Stimulated activated CD8-positive, alpha-beta memory T cell treated with anti-CD3 and anti-CD28 coated beads, Interleukin-4, amount 100 ng/mL, for 48 hours (primary cell): ENCODE data around the gene DPP7.
A peak's percentile ranks its signal among the peaks of the same experiment; 100 is the strongest.
"Not testable (repeated sequence)": the region's sequence is repeated elsewhere in the genome, so short reads cannot be mapped to it uniquely, and the experiment has no call there.

ENCODE experiments used
- DNase-seq: peaks from one replicate; pipeline ENCODE4 v3.0.0-alpha.2; 2020

DPP7 gene

DNA sequence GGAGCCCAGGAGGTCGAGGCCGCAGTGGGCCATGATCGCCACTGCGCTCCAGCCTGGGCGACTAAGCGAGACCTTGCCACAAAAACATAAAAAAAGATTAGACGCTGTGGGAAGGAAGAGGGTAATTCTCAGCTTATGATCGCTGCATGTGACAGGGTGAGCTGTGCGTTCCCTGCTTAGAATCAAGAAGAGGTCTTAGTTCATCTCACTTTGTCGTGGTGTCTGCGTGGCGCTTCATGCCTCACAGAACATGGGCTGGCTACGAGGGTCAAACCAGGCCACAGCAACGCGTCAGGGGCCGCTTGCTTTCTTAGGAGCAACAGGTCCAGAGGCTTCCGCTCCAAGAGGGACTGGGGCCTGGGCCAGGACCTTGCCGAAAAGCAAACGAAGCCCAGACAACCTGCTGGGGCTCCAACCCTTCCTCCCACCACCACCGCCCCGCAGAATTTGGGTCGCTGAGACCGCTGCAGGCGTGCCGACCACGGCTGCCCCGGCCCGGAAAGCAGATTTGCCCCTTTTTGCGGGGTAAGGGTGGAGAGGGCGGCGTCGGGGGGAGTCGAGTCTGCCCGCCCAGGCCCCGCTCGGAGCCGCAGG is 14.4 kb upstream of the DPP7 start:
- DNase-seq: peak; percentile 47

DNA sequence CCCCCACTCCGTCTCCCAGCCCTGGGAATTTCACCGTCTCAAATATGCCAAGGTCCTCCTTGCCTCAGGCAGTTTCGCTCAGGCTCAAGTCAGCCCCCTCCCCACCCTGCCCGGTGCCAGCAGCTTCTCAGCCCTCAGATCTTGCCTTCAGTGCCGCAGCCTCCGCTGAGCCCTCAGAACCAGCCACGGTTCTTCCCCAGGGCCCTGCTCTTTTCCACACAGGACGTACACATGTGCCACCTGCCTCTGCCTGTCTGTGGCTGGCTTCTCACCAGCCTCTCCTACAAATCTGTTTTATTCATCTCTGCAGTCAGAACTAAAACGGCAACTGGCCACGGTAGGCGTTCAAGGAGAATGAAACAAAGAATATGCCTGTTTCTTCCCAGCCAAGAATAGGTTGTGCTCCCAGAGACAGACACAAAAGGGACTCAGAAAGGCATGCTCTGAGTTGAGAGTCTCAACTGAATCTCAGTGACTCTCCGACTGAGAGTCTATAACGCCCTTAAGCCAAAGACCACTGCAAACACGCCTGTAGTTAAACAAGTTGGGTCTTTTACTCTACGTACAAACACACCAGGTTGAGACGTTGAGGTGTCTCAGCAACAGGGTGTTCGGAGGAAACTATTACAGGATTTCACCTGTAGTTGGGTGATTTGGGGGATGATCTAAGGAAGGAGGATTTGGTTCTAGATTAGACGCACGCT is 13.8 kb upstream of the DPP7 start:
- DNase-seq: peak; percentile 48

DNA sequence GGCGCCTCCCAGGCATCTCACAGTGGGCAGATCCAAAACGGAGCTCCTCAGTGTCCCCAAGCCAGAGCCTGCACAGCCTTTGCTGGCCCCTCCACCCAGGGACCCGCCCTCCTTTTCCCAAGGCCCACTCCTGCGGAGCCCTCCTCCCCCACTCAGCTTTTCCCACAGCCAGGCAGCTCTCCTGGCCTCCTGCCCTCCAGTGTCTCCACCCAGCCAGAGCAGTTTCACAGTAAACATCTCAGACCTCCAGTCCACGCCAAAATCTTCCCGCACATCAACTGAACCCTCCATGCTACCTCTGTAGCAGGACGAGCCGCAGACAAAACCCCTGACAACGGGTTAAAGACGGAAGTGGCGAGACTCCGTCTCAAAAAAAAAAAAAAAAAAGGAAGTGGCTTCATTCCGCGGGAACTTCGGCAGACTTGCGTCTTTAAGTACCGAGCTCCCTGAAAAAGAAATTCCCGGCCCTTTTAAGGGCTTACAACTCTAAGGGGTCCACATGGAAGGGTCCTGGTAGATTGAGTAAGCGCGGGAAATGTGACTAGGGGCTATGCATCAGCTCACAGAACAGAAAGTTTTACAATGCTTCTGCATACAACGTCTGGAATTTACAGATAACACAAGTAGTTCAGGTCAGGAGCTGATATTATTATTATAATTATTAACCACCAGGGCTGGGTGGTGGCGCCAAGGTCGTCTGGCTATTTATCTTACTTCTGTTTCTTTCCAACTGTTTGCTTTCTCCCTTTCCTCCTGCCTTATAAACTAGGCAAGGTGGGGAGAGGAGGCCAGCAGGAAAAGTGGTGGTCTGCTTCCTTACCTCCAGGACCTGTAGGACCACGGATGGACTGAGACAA is 13.0 kb upstream of the DPP7 start:
- peak; percentile 52 for DNase-seq

DNA sequence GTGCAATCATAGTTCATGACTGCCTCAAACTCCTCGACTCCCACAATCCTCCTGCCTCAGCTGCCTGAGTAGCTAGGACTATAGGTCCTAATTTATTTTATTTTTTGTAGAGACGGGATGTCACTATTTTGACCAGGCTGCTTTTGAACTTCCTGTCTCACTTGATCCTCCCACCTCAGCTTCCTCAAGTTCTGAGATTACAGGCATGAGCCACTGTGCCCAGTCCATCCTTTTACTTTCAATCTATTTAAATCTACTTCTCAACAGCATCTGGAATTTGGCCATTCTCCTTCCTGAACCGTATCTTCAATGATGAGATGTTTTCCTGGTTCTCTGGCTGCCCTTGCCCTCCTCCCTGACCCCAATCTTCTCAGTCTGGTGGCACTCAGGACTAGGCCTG is 12.3 kb upstream of the DPP7 start:
- DNase-seq: no peak

DNA sequence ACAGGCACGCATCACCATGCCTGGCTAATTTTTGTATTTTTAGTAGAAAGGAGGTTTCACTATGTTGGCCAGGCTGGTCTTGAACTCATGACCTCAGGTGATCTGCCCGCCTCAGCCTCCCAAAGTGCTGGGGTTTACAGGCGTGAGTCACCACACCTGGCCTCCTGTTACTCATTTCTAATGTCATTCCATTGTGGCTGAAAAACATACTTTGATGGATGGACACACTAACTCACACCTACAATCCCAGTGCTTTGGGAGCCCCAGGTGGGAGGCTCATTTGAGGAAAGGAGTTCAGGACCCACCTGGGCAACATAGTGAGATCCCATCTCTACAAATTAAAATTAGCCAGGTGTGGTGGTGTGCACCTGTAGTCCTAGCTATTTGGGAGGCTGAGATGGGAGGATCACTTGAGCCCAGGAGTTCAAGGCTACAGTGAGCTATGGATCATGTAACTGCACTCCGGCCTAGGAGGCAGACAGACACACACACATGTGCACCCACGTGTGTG is 9.5 kb upstream of the DPP7 start:
- not testable (repeated sequence) for DNase-seq

DNA sequence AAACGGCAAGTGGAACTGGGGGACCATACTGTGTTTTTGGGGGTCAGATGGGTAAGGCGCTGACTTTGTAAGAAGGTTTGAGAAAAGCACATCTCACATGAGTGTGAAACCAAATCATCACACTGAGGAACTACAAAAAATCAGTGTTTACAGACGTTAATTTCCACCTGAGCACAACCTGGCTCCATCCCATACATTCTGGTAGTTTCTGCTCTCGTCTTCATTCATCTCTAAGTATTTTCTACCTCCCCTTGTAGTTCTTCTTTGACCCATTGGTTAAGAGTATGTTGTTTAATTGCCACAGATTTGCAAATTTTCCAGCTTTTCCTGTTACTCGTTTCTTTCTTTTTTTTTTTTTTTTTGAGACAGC is 8.9 kb upstream of the DPP7 start:
- DNase-seq: no peak

DNA sequence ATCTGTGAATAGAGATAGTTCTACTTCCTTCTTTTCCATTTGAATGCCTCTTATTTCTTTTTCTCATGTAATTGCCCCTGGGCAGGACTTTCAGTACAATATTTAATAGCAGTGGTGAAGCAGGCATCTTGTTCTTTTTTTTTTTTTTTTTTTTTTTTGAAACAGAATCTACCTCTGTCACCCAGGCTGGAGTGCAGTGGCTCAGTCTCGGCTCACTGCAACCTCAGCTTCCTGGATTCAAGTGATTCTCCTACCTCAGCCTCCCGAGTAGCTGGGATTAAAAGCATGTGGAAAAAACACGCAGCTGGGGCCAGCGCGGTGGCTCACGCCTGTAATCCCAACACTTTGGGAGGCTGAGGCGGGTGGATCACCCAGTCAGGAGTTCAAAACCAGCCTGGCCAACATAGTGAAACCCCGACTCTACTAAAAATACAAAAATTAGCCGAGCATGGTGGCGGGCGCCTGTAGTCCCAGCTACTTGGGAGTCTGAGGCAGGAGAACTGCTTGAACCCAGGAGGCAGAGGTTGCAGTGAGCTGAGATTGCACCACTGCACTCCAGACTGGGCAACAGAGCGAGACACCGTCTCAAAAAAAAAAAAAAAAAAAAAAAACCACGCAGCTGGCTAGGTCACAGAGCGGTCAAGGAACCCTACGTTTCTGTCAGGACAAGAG is 8.4 kb upstream of the DPP7 start:
- DNase-seq: not testable (repeated sequence)

DNA sequence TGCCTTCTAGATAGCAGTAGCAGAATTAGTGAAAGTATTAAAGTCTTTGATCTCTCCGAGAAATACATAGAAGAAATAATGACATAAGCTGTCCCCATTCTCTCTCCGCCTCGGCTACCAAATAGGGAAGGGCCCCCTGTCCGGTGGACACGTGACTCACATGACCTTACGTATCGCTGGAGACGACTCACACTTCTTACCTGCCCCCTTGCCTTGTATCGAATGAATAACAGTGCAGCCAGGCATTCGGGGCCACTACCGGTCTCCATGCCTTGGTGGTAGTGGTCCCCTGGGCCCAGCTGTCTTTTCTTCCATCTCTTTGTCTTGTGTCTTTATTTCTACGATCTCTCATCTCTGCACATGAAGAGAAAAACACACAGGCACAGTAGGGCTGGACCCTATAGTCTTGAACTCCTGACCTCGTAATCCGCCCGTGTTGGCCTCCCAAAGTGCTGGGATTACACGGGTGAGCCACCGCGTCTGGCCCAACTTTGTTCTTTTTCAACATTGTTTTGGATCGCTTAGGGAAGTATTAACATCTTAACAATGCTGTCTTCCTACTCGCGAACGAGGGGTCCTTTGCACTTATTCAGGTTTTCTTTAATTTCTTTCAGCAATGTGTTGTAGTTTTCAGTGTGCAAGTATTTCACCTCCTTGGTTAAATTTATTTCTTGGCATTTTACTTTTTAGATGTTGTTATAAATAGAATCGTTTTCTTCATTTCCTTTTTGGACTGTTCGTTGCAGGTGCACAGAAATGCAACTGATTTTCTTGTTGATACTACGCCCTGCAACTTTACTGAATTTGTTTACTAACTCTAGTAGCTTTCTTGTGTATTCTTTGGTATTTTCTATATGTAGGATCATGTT is 7.6 kb upstream of the DPP7 start:
- DNase-seq: not testable (repeated sequence)

DNA sequence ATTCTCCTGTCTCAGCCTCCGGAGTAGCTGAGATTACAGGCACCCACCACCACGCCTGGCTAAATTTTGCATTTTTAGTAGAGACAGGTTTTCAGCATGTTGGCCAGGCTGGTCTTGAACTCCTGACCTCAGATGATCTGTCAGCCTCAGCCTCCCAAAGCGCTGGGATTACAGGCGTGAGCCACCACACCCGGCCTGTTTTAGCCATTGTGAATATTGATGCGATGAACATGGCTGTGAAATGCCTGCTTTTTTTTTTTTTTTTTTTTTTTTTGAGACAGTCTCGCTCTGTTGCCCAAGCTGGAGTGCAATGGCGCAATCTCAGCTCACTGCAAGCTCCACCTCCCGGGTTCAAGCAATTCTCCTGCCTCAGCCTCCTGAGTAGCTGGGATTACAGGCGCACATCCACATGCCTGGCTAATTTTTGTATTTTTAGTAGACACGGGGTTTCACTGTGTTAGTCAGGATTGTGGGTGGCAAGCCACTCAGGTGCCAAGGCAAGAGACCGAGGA is 3.6 kb upstream of the DPP7 start:
- not testable (repeated sequence) for DNase-seq

DNA sequence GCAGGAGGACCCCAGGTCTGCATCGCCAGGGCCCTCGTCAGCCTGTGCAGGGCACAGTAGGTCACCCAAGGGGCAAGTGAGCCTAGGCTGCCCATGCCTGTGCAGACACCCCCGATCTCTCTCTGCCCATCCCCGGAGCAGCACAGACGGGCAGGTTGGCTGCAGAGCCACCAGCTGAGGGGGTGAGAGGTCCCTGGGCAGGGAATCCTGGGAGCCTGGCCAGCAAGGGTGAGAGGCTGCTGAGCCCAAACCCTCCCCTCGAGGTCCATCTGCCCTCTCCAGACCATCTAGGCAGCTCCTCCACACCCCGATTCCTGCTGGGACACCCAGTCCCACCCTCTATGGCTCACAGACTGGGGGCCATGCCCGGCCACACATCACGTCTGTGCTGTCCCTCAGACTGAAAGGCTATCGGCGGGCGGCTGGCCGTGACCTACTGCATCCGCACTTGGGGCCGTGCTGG is 2.8 kb upstream of the DPP7 start:
- no peak for DNase-seq

DNA sequence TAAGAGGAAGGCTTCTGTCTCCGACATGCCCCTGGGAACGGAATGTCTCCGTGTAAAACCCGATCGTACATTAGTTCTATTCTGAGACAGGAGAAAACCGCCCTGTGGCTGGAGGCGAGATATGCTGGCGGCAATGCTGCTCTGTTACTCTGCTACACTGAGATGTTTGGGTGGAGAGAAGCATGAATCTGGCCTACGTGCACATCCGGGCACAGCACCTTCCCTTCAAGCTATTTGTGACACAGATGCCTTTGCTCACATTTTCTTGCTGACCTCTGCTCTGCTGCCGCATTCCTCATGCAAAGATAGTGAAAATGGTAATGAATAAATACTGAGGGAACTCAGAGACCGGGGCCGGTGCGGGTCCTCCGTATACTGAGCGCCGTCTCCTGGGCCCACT is 2.2 kb upstream of the DPP7 start:
- DNase-seq: no peak

DNA sequence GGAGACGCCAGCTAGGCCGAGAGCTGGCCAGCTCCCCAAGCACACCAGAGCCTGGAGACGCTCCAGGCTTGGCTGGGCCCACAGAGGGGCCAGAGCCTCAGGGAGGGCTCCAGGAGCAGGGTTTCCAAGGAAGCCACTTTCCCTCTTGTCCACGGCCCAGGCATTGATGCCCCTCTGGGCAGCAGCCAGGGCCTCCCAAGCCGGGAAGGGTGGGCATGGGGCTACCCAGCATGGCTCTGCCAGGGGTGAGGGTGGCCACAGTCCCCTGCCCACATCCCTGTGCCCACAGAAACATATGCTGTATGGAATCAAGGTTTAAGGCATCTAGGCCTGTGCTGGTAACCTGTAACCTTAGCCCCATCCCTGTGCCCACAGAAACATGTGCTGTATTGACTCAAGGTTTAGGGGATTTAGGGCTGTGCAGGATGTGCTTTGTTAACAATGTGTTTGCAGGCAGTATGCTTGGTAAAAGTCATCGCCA is 1.5 kb upstream of the DPP7 start:
- DNase-seq: no peak

DNA sequence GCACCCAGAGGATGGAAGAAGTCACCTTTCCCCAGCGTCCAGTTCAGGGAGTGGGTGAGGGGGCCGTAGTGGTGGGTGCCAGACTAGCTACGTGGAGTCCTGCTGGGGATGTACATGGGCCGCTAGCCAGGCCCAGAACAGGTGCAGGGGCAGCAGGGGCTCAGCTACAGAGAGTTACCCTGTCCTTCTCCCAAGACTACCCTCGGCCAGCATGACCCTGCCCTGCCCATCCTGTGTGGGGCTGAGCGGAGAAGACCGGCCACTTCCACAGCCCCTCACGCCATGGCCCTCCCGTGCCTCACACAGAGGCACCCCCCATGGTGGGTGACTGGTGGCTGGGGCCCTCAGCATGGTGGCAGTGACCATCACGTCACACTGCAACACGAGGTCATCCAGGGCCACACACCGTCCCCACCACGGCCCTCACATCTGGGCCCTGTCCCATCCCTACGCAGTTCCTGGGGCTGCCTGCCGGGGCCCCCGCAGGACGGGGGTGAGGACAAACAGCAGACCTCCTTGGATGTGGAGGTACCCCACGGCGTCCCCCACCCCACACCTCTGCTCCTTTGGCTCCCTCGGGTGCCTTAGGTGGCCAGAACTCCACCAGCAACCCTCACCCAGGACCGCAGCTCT is 977 bp upstream of the DPP7 start:
- DNase-seq: no peak

DNA sequence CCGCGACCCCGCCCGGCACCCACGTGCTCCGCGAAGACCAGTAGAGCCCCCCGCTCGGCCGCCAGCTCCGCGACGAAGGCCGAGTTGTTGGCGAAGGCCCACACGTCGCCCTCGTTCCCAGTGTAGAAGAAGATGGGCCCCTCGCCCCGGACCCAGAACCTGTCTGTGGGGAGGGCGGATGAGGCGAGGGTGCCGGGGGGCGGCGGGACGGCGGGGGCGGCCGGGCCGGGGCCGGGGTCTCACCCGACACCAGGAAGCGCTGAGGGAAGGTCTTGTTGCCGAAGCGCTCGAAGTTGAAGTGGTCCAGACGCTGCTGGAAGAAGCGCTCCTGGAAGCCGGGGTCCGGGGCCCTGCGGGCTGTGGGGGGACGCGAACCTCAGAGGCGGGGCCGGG is 317 bp downstream of the DPP7 start:
- no peak for DNase-seq

DNA sequence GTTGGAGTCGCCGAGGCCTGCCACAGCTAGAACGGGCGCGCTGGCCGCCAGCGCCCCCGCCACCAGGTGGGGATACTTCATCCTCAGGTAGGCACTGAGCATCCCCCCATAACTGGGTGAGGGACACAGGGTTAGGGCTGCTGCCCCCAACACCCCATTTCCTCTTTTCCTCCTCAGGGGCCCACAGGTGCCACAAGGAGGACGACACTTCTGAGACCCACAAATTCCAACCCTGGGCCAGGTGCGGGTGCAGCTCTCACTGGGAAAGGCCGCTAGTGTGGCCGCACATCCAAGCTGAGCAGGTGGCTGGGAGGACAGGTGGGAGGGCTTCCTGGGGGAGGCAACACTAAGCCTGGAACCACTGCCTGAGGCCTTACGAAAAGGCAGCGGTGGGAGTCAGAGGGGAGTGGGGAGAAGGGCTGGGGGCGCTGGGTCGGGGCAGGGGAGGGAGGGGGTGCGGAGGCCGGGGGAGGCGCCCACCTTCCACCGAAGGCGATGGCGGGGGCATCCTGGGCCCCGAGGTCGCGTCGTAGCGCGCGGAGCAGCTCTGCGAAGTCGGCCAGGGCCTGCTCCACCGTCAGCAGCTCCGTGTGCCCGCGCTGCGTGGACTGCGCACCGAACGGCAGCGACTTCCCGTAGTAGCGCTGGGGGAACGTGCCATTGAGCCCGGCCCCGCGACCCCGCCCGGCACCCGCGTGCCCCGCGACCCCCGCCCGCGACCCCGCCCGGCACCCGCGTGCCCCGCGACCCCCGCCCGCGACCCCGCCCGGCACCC is 961 bp downstream of the DPP7 start:
- DNase-seq: peak; percentile 46

DNA sequence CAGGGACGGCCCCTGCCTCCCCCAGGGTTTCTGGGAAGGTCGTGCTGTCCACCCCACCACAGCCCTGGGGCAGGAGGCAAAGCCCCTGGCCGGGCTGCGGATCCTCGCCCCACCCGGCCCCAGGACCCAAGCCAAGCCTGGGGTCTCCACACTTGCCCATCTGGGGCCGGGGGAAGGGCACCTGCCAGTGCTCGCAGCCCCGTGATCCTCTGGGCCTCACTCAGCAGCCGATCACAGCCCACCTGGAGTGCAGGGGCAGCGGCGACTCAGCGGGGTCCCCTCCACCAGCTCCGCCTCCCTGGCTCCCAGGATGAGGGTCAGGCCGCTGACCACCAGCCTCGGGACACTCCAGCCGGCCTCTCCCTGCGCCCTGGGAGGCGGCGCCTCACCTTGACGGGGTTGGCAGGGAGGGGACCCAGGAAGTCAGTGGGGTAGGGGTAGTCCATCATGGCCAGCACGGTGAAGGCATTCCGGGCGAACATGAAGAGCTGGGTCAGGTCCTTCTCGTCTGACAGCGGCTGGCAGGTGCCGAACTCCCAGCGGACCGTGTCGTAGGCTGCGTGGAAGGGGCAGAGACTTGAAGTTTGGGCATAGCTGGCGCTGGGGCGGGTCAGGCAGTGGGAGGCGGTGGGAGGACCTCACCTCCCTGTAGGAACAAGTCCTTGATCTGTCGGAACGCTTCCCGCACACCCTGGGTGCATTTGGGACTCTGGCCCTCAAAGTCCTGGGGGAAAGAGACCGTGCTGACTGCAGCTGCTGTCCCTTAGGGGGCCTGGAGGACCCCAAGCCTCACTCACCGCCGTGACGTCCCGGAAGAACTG is 1.8 kb downstream of the DPP7 start:
- no peak for DNase-seq

DNA sequence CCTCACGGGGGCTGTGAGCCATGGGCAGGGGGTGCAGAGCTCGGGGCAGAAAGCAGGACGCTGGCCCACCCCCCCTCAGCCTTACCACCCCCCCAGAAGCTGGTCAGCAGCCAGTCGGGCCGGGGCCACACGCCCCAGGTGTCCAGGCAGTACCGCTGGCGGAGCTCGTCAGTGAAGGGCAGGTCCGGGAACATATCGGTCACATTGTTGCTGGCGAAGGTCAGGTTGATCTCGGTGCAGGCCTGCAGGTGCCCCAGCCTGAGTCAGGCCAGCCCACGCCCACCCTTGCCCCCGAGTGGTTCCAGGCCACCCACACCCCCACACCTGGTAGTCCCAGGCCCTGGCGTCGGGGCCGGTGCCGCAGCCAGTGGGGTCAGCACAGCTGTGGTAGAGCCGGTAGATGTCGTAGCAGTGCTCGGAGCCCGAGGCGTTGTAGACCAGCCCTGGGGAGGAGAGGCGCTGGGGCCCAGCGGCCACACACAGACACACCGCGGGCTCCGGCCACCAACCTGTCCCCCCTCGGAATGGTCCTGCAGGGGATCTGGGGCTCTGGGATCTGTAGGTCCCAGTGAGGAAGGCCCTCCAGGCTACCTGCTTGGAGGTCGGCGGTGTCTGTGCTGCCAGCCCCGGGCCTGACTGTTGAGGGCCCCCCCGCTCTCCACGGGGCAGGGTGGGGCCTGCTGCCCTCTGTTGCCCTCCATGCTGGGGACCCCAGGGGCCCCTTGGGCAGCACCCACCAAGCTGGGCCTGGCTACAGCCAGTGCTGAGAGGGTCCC is 2.6 kb downstream of the DPP7 start:
- DNase-seq: no peak

DNA sequence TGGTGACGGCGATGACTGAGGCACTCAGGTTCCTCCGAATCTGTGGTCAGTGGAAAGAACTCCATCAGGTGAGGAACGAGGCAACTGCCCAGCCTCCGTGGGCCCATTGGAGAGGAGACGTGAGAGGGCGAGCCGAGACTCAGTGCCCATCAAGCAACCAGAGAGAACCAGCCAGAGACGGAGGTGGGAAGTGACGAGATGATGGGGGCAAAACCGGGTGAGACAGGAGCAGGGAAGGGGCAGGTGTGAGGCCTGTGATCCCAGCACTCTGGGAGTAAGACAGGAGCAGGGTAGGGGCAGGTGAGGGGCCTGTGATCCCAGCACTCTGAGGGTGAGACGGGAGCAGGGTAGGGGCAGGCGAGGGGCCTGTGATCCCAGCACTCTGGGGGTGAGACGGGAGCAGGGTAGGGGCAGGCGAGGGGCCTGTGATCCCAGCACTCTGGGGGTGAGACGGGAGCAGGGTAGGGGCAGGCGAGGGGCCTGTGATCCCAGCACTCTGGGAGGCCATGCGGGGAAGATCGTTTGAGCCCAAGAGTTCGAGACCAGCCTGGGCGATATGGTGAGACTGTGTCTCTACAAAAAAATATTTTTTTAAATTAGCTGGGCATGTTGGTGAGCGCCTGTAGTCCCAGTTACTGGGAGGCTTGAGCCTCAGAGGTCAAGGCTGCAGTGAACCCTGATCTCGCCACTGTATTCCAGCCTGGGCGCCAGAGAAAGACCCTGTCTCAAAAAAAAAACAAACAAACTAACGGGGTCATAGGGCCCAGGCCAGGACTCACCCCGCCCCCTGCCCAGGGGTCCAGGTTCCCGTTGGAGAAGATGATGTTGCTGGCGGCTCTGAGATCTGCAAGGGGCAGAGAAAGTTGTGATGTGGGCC is 3.4 kb downstream of the DPP7 start:
- DNase-seq: no peak
